Measurements from ENCODE around the gene IGF2BP2. TPM values are rescaled to one million over a fixed set of nuclear protein-coding genes. Genes with fewer than 3 reads are reported as not detected.

The IGF2BP2 gene
- polyA plus RNA-seq, 1 experiment, result 2.0 TPM

DNA sequence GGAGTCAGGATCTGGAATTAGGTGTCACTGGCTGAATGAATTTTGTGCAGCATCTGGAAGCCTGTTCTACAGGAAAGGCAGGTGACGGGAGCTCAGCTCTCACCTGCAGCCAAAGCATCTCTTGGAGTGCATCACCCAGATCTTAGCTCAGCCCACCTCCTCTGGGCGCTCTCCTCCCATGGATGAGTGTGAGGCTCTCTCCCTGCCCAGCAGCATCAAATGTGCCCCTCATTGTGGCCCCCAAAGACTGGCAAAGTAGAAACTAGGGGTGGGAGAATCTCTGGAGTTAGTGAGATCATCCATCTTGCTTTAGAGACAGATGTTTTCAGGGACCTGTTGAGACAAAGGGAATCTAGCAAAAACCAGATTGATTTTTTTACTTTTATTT is 170.1 kb downstream of the IGF2BP2 start:
- CTCF ChIA-PET, result interaction anchor here (1.1 kb wide), 1 partner anchor 289 kb away, joined by 3 read pairs; no protein-coding TSS in a partner anchor
- peaks cover 27% of the 10 kb centered on the region for H3K36me3 ChIP-seq (ENCODE audit: control insufficient read depth, insufficient read depth, low read length)
- TF ChIP-seq, protein P1, sequence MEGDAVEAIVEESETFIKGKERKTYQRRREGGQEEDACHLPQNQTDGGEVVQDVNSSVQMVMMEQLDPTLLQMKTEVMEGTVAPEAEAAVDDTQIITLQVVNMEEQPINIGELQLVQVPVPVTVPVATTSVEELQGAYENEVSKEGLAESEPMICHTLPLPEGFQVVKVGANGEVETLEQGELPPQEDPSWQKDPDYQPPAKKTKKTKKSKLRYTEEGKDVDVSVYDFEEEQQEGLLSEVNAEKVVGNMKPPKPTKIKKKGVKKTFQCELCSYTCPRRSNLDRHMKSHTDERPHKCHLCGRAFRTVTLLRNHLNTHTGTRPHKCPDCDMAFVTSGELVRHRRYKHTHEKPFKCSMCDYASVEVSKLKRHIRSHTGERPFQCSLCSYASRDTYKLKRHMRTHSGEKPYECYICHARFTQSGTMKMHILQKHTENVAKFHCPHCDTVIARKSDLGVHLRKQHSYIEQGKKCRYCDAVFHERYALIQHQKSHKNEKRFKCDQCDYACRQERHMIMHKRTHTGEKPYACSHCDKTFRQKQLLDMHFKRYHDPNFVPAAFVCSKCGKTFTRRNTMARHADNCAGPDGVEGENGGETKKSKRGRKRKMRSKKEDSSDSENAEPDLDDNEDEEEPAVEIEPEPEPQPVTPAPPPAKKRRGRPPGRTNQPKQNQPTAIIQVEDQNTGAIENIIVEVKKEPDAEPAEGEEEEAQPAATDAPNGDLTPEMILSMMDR (IDR thresholded peaks at IDR 0.05; ENCODE audit: insufficient read depth, low read depth, low read length), result no peak
- no peak for DNase-seq (ENCODE audit: low read depth)
- POLR2A ChIA-PET, result no interaction called here
- no peaks in the 10 kb centered on the region for H3K27me3 ChIP-seq (ENCODE audit: control insufficient read depth, insufficient read depth, low read length)
- no peak overlapping the region for H3K4me3 ChIP-seq (ENCODE audit: low read depth, low read length)

DNA sequence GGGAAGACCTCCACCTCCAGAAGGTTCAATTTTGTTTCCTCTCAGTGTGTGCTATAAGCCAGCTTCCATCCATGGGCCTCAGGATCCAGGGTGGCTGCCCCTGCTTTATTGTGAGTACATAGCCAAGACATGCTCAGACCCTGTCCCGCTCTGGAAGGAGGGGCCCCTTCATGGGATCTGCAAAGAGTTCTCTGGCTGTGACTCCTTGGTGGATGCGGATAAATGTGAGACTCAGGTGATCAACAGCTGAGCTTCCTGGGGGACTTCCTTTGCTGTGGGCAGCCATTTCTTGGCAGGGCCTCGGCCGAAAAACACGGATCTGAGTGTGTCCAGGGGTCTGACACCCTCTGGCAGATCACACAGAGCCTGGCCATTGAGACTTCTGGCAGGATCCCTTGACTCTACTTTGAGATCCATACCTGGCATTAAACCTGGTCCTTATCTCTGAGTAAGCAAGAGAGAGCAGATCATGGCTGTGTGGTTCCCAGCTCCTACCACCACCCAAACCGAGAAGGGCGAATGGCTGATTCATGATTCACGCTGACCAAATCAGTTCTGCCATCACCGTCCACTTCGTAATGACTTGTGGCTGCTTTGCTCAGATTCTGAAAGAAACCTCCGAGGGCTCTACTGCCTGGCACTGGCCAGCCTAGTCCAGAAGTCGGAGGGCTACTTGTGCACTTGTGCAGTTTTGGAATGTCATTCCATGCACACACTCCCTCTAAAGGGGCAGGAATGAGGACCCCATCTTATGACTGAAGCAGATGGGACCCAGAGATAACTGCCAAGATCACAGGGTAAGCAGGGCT is 170.7 kb downstream of the IGF2BP2 start:
- no peak for DNase-seq (ENCODE audit: low read depth)
- CTCF ChIA-PET, result interaction anchor here (1.1 kb wide), 1 partner anchor 289 kb away, joined by 3 read pairs; no protein-coding TSS in a partner anchor
- POLR2A ChIA-PET, result no interaction called here

DNA sequence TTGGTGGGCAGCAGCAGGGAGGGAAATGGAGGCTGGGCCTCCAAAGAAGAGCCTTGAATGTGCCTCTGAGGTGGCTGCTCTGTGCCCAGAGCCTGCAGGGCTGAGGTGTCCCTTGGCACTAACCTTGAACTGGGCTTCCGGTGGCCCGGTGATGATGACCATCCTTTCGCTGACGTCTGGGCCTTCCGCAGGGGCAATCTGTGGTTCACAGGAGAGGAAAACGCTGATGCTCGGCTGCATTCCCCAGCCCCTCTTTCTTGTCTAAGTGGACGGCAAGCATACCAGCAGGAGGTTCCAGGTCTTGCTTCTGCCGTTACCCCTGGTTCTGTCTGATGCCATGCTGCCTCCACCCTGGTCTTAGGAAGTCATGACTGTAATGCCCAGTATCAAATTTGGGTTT is 172.9 kb downstream of the IGF2BP2 start:
- Histone ChIP-seq H3K4me3 (ENCODE audit: low read depth, low read length) (no peak overlapping the region), H3K27me3 (ENCODE audit: control insufficient read depth, insufficient read depth, low read length) (no peaks in the 10 kb centered on the region), H3K36me3 (ENCODE audit: control insufficient read depth, insufficient read depth, low read length) (peaks cover 40% of the 10 kb centered on the region)
- POLR2A ChIA-PET, result no interaction called here
- CTCF ChIA-PET, result no interaction called here
- TF ChIP-seq, protein P1 (IDR thresholded peaks at IDR 0.05; ENCODE audit: insufficient read depth, low read depth, low read length), result no peak
- no peak for DNase-seq (ENCODE audit: low read depth)

More for the DNA sequence above, 170.7 kb downstream of the IGF2BP2 start:
- TF ChIP-seq, protein P1 (IDR thresholded peaks at IDR 0.05; ENCODE audit: insufficient read depth, low read depth, low read length), result no peak
- Histone ChIP-seq H3K4me3 (ENCODE audit: low read depth, low read length) (no peak overlapping the region), H3K27me3 (ENCODE audit: control insufficient read depth, insufficient read depth, low read length) (no peaks in the 10 kb centered on the region), H3K36me3 (ENCODE audit: control insufficient read depth, insufficient read depth, low read length) (peaks cover 30% of the 10 kb centered on the region)

DNA sequence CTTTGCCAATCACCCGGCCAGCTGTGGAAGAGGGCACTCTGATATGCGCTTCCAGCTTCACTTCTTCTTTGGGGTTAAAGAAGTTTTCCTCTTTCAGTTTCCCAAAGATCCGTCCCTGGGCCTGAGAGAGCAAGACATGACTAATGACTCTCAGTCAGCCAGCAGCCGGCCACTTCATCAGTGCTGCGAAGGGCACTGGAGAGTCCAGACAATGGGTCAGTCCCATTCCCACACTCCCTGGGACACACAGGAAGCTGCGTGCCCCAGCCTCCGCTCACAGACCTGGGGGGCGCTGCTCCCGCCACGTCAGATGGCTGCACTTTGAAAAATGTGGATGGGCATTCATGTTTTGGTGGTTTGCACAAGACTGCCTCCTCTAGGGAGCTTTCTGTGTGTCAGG is 175.4 kb downstream of the IGF2BP2 start:
- Histone ChIP-seq H3K27me3 (ENCODE audit: control insufficient read depth, insufficient read depth, low read length) (no peaks in the 10 kb centered on the region), H3K4me3 (ENCODE audit: low read depth, low read length) (no peak overlapping the region), H3K36me3 (ENCODE audit: control insufficient read depth, insufficient read depth, low read length) (peaks cover 50% of the 10 kb centered on the region)
- ChIA-PET CTCF (no interaction called here), POLR2A (no interaction called here)
- no peak for DNase-seq (ENCODE audit: low read depth)
- TF ChIP-seq, protein P1 (IDR thresholded peaks at IDR 0.05; ENCODE audit: insufficient read depth, low read depth, low read length), result no peak

DNA sequence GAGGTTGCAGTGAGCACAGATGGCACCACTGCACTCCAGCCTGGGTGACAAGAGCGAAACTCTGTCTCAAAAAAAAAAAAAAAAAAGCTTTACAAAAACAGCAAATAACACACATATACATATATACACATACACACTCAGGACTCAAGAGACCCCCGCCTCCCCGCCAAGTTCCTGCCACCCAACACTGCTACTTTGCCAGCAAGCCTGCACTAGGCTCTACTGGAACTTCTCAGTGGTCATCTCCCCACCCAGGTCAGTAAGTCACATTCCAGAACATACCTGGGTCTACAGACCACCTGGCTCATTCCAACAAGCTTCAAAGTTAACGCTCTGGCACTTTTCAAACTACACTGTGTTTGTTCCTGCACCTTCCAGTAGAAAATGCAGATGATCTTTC is 176.4 kb downstream of the IGF2BP2 start:
- no peak for DNase-seq (ENCODE audit: low read depth)
- CTCF ChIA-PET, result interaction anchor here (1.2 kb wide), 1 partner anchor 10 kb away, joined by 4 read pairs; no protein-coding TSS in a partner anchor
- POLR2A ChIA-PET, result no interaction called here
- Histone ChIP-seq H3K4me3 (ENCODE audit: low read depth, low read length) (no peak overlapping the region), H3K27me3 (ENCODE audit: control insufficient read depth, insufficient read depth, low read length) (no peaks in the 10 kb centered on the region), H3K36me3 (ENCODE audit: control insufficient read depth, insufficient read depth, low read length) (peaks cover 41% of the 10 kb centered on the region)
- TF ChIP-seq, protein P1 (IDR thresholded peaks at IDR 0.05; ENCODE audit: insufficient read depth, low read depth, low read length), result no peak
